ENCODE measurements around the gene SH2D7.

GRCh38 chr15:78073046-78073787, 19.1 kb upstream of the SH2D7 start:
- TF ChIP-seq CTCF (conservative IDR thresholded peaks at IDR 0.05; ENCODE audit: low read length) (no peak), EZH2phosphoT487 (IDR thresholded peaks at IDR 0.05; ENCODE audit: borderline replicate concordance) (no peak)
